ENCODE data around the gene VAMP8.

- TF ChIP-seq EZH2phosphoT487 (IDR thresholded peaks at IDR 0.05; ENCODE audit: insufficient read depth, low read depth), result no peak
- no peak for TF ChIP-seq EZH2 (IDR thresholded peaks at IDR 0.05; ENCODE audit: insufficient read depth, poor library complexity, severe bottlenecking)
Observed at GRCh38 chr2:85585781-85586105, 8.4 kb downstream of the VAMP8 start.

Measured in GM23248 (cell line).